ENCODE measurements around the gene EPC1.

The EPC1 gene

GRCh38 chr10:32330214-32330613 lies 16.7 kb downstream of the EPC1 start:
- no peak for DNase-seq

GRCh38 chr10:32329061-32329460 lies 17.9 kb downstream of the EPC1 start:
- DNase-seq = no peak

- no peak for DNase-seq
These were observed 18.5 kb downstream of the EPC1 start for GRCh38 chr10:32328499-32328898.

GRCh38 chr10:32327364-32327691 lies 19.6 kb downstream of the EPC1 start:
- no peak for DNase-seq

GRCh38 chr10:32326680-32327363 lies 20.1 kb downstream of the EPC1 start:
- DNase-seq = no peak

DNA sequence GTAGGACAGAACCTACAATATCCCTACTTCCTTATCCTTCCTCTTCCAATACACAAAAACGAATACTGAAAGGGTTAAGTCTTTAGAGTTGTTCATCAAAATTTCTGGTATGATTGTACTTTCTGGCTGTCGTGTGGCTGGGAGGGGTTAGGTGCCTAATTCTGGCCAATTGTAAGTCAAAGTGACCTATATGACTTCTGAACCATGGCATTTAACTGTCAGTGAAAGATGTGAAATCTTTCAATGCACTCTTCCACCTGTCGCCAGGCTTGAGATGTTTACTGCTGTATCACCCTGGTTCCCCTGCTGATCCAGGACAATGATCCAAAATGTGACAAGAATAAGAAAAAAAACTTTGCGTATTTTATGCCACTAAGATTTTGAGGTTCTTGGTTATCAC lies 20.8 kb downstream of the EPC1 start:
- no peak for DNase-seq

- no peak for DNase-seq
These were observed 23.9 kb downstream of the EPC1 start for GRCh38 chr10:32323051-32323450.

GRCh38 chr10:32321016-32321631 lies 25.8 kb downstream of the EPC1 start:
- DNase-seq = no peak

DNA sequence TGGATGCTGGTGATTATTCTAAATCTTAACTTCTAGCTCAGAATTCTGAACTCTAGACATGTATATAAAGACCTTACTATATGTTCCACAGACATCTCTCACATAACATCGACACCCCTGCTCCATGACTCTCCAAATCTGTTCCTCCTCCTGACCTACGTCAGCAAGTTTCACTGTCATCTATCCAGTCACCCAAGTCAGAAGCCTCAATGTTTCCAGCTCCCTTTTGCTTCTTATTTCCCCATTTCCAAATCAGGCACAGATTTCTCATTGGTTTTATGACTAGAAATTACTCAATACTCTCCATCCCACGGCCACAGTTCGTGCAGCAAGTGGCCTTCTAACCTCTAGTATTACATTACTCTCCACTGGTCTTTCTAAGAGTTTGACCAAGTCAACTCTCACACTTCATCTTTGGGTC lies 28.5 kb downstream of the EPC1 start:
- no peak for DNase-seq

GRCh38 chr10:32317795-32318357 lies 29.1 kb downstream of the EPC1 start:
- no peak for DNase-seq

GRCh38 chr10:32315424-32315823 lies 31.5 kb downstream of the EPC1 start:
- no peak for DNase-seq

DNA sequence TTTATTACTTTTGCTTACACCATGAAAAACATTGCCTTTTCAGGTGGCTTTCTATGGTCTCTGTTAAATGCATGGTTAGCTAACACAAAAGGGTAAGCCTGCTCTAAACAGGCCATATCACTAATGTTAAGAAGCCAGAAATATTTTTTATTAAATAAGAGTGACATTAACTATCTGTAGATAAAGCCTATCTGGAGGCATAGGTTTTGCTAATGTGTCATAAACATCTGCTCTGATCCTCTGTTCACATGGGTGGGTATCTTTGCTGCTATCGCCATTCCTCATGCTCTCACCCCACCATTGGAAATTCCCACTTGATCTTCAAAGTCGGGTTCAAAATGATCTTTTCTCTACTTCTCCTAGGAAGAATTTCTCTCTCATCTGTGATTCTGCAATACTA lies 32.4 kb downstream of the EPC1 start:
- no peak for DNase-seq

DNA sequence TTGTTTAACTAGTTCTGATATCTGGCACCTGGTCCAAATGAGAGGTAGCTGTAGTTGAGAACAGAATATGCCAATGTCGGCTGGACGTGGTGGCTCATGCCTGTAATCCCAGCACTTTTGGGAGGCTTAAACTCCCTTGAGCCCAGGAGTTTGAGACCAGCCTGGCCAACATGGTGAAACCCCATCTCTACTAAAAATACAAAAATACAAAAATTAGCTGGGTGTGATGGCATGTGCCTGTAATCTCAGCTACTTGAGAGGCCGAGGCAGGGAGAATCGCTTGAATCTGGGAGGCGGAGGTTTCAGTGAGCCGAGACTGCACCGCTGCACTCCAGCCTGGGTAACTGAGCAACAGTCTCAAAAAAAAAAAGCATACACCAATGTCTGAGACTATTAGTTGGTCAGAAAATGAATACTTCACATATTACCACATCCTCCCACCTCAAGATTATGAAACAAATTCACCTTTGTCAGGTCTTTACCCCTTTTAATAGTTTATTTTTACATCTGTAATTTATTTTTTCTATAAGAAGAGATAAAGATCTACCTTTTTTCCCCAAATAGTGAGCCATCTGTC lies 38.8 kb downstream of the EPC1 start:
- DNase-seq = no peak

DNA sequence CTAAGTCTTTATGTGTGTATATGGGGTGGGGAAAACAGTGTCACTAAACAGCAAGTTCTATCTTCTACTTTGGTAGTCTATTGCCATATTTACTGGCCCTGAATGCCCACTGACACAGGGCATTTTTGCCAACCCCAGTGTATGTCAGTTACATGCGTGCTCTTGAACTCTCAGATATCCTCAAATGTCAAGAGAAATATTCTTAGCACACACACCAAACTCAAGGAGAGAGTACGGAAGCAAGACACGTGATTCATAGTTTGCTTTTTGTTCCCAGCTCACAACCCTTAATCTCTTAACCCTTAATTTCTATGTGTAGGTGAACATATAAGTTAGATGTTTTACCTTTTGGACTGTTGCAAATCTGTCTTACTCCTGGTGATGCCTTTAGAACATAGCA lies 39.3 kb downstream of the EPC1 start:
- no peak for DNase-seq

DNA sequence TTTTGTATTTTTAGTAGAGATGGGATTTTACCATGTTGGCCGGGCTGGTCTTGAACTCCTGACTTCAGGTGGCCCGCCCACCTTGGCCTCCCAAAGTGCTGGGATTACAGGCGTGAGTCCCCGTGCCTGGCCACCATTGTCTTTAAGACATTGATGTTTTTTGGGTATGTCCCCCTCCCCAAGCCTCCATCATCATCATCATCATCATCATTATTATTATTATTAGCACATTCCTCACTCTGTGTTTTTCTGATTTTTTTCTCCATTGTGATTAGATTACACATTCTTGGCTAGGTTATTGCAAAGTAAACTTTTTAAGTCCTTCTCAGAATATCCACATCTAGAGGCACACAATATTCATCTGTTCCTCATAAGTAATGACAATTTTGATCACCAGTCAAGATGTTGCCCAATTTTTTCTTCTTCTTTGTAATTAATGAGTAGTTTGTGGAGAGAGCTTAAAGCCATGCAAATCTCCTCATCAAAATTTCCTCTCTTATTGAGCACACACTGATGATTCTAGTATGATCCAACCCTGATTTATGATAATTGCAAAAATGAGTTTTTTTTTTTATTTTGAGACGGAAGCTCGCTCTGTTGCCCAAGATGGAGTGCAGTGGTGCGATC lies 47.5 kb downstream of the EPC1 start:
- no peak for DNase-seq

DNA sequence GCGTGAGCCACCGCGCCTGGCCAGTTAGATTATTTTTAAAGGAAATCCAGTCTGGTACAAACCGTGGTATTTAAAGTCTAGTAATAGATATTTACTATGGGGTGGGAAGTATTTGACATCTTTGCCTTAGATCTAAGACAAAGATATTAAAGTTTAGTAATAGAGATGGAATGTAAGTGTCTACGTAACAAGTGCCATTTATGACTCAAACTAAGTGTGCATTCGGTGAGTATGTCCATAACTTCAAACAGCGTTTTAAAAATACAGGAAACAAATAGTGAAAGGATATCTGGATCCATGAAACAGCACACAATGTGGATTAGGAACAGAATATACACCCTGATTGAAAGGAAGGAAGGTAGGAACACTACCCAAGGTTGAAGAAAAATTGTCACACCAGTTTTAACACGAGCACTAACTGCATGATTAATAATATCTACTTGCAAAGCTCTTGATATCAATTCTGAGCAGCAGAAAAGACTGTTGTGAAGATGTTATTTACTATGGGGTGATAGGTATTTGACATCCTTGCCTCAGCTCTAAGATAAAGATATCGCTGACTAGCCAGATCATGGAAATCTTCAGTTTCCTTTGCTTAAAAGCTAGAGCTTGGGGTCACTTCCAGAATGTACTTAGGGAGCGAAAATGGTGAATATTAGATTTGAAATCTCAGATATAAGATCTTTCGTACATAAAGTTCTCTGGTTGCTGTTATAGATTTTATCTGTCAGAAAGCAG lies 48.7 kb downstream of the EPC1 start:
- DNase-seq = no peak

DNA sequence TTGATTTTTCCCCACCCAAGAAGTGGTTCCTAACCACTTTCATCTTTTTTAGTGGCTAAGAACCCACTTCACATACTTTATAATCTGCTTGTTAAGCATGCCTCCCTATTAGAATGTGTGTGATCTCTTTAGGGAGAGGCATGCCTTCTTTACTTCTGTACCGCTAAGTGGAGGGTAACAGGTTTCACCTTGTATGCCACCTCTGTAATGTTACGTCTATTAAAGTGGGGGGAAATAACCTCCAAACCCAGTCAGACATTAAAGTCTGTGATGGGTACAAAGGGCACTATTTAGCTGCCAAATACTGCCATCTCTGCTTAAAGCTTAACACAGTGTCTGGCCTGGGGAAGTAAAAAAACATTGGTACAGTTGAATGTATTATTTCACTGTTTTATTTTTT lies 51.9 kb downstream of the EPC1 start:
- DNase-seq = no peak

GRCh38 chr10:32293581-32293980 lies 53.4 kb downstream of the EPC1 start:
- DNase-seq = no peak

GRCh38 chr10:32279795-32280194 lies 67.2 kb downstream of the EPC1 start:
- no peak for DNase-seq

DNA sequence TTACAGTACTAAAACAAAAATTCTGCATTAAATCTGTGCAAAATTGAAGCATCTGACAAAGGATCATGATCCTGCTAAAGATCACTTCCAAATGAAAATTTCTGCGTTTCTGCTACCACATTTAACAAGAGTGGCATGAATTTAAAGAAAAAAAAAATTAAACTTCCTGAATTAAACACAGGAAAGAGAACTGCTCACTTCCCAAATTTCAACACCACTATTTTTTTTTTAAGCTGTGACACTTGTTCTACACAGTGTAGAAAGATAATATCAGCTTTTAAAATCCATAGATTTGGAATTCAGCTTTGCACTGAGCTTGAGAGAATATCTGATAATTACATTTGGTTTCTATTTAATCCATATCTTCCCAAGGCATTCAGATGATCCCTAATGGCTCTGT lies 73.6 kb downstream of the EPC1 start:
- no peak for DNase-seq

DNA sequence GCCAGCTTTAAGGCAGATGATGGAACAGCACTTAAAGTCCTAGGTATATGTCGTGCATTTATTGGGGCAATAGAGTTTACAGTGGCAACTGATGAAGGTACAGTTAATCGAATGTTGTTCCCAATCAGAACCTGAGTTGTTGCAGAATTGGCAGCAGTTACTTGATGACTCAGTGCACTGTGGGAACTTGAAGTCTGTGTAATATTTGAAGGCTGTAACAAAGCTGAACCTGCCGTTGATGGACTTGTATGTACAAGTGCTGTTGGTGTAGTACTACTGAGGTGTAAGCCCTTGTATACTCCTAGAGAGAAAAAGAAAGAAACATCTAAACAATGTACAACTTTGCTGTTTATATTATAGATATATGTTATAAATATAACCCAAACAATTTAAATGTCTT lies 75.3 kb downstream of the EPC1 start:
- no peak for DNase-seq

- no peak for DNase-seq
These were observed 77.4 kb downstream of the EPC1 start for GRCh38 chr10:32269343-32270100.

DNA sequence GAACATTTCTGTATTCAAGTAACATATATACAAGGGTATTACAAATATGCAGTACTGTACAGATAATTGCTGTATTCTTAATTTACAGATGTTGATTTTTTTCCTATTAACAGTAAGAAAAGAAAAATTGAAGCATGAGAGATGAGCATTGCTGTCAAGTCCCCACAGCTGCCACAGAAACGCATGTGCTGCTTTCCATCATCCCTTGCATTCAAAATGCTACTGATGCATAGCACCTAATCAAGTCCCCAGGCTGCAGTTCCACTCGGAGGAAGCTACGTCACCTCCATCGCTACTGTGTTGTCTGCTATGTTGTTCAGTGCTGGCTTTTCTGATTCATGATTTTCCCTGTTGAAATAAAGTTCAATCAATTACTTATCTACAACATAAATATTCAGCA lies 78.2 kb downstream of the EPC1 start:
- no peak for DNase-seq

All from NCI-H2171 treated with DMSO at 0.1 percent for 48 hours (cell line).